HG03342 (cell line): ENCODE measurements around the gene BCR.
"Not testable (repeated sequence)": the region's sequence is repeated elsewhere in the genome, so short reads cannot be mapped to it uniquely, and the experiment has no call there.

Experiments used
- ATAC-seq: cut with Tn5 transposase; IDR thresholded peaks from one replicate; pipeline ENCODE4 v1.9.1; 2021; ENCODE audit warnings: mild to moderate bottlenecking, moderate library complexity; ENCODE audit not compliant: unreplicated experiment

BCR gene

GRCh38 chr22:23309261-23309660, 129.0 kb downstream of the BCR start:
- not testable (repeated sequence) for ATAC-seq

- not testable (repeated sequence) for ATAC-seq
These were observed 130.3 kb downstream of the BCR start for GRCh38 chr22:23310443-23311097.

- not testable (repeated sequence) for ATAC-seq
These were observed 131.5 kb downstream of the BCR start for GRCh38 chr22:23311635-23312420.

- ATAC-seq, result no peak
These were observed 133.7 kb downstream of the BCR start for GRCh38 chr22:23313791-23314567.

GRCh38 chr22:23315341-23315917, 135.1 kb downstream of the BCR start:
- no peak for ATAC-seq

- ATAC-seq, result not testable (repeated sequence)
These were observed 136.3 kb downstream of the BCR start for GRCh38 chr22:23316596-23316995.

- not testable (repeated sequence) for ATAC-seq
These were observed 138.0 kb downstream of the BCR start for GRCh38 chr22:23318316-23318715.

- not testable (repeated sequence) for ATAC-seq
These were observed 142.3 kb downstream of the BCR start for GRCh38 chr22:23322497-23323080.

GRCh38 chr22:23323960-23324688, 143.8 kb downstream of the BCR start:
- ATAC-seq, result not testable (repeated sequence)

GRCh38 chr22:23325183-23325582, 144.9 kb downstream of the BCR start:
- ATAC-seq, result no peak

GRCh38 chr22:23333822-23334221, 153.5 kb downstream of the BCR start:
- ATAC-seq, result not testable (repeated sequence)

- ATAC-seq, result not testable (repeated sequence)
These were observed 157.4 kb downstream of the BCR start for GRCh38 chr22:23337672-23338071.

GRCh38 chr22:23341942-23342695, 161.8 kb downstream of the BCR start:
- not testable (repeated sequence) for ATAC-seq

GRCh38 chr22:23351321-23351720, 171.0 kb downstream of the BCR start:
- no peak for ATAC-seq

- no peak for ATAC-seq
These were observed 172.7 kb downstream of the BCR start for GRCh38 chr22:23353004-23353403.

- ATAC-seq, result no peak
These were observed 173.4 kb downstream of the BCR start for GRCh38 chr22:23353696-23354095.

- no peak for ATAC-seq
These were observed 175.8 kb downstream of the BCR start for GRCh38 chr22:23356094-23356493.

- no peak for ATAC-seq
These were observed 176.7 kb downstream of the BCR start for GRCh38 chr22:23357053-23357452.

GRCh38 chr22:23359583-23360123, 179.3 kb downstream of the BCR start:
- no peak for ATAC-seq
